Measurements from ENCODE around the gene ZSWIM6. TPM values are rescaled to one million over a fixed set of nuclear protein-coding genes. Genes with fewer than 3 reads are reported as not detected.

Gene ZSWIM6
- total RNA-seq, 1 experiment from 2014 or later = 3.4 TPM

GRCh38 chr5:61394793-61395192 is 62.7 kb downstream of the ZSWIM6 start:
- H3K27ac ChIP-seq (ENCODE audit: low read length) = no peak overlapping the region
- no peaks in the 10 kb centered on the region for H3F3A ChIP-seq (ENCODE audit: low read length, unreplicated experiment)
- no peaks in the 10 kb centered on the region for H3K36me3 ChIP-seq (ENCODE audit: low read depth, low read length)
- no peak overlapping the region for H3K4me3 ChIP-seq (ENCODE audit: low read length)
- no peaks in the 10 kb centered on the region for H3K9me3 ChIP-seq (ENCODE audit: low read length)
- H3K79me2 ChIP-seq (ENCODE audit: low read length) = peaks cover 77% of the 10 kb centered on the region
- H3K4me2 ChIP-seq (ENCODE audit: low read length) = no peak overlapping the region
- CTCF ChIA-PET = no interaction called here
- H2AFZ ChIP-seq (ENCODE audit: low read length) = no peak overlapping the region
- no TSS peak for BruUV-seq (replicated peaks)
- DNase-seq = no peak
- no peak overlapping the region for H3K9ac ChIP-seq (ENCODE audit: low read length)
- no peaks in the 10 kb centered on the region for H3K4me1 ChIP-seq (ENCODE audit: insufficient read depth, low read length)
- POLR2A ChIA-PET (ENCODE audit: unreplicated experiment) = no interaction called here
- intact Hi-C loops (cut with micrococcal nuclease) = no loop called here
- H3K27me3 ChIP-seq (ENCODE audit: low read length) = no peaks in the 10 kb centered on the region
- no peak for TF ChIP-seq EZH2 (IDR thresholded peaks at IDR 0.05; ENCODE audit: low read length, unreplicated experiment)
- no peak for TF ChIP-seq EZH2phosphoT487 (IDR thresholded peaks at IDR 0.05; ENCODE audit: borderline replicate concordance, low read length)
- no peak for TF ChIP-seq CTCF (conservative IDR thresholded peaks at IDR 0.05; ENCODE audit: low read depth, low read length)
- H3K9me2 ChIP-seq (replicated peaks; ENCODE audit: low read length) = no peaks in the 10 kb centered on the region
- H4K20me1 ChIP-seq (ENCODE audit: low read length) = no peaks in the 10 kb centered on the region
- no peak for ATAC-seq

GRCh38 chr5:61397238-61397637 is 65.2 kb downstream of the ZSWIM6 start:
- no peak overlapping the region for H2AFZ ChIP-seq (ENCODE audit: low read length)
- POLR2A ChIA-PET (ENCODE audit: unreplicated experiment) = no interaction called here
- no peak overlapping the region for H3K4me2 ChIP-seq (ENCODE audit: low read length)
- no peaks in the 10 kb centered on the region for H3K36me3 ChIP-seq (ENCODE audit: low read depth, low read length)
- H3K9me2 ChIP-seq (replicated peaks; ENCODE audit: low read length) = no peaks in the 10 kb centered on the region
- no peak for DNase-seq
- ATAC-seq = no peak
- H3K9me3 ChIP-seq (ENCODE audit: low read length) = no peaks in the 10 kb centered on the region
- 0 out of 2 replicates have a peak, but pooled peaks cover 1% of the 10 kb centered on the region for H4K20me1 ChIP-seq (ENCODE audit: low read length)
- intact Hi-C loops (cut with micrococcal nuclease) = no loop called here
- no peaks in the 10 kb centered on the region for H3K27me3 ChIP-seq (ENCODE audit: low read length)
- CTCF ChIA-PET = no interaction called here
- H3F3A ChIP-seq (ENCODE audit: low read length, unreplicated experiment) = no peaks in the 10 kb centered on the region
- H3K9ac ChIP-seq (ENCODE audit: low read length) = no peak overlapping the region
- TF ChIP-seq EZH2phosphoT487 (IDR thresholded peaks at IDR 0.05; ENCODE audit: borderline replicate concordance, low read length) = no peak
- TF ChIP-seq CTCF (conservative IDR thresholded peaks at IDR 0.05; ENCODE audit: low read depth, low read length) = no peak
- no peak for TF ChIP-seq EZH2 (IDR thresholded peaks at IDR 0.05; ENCODE audit: low read length, unreplicated experiment)
- H3K4me3 ChIP-seq (ENCODE audit: low read length) = no peak overlapping the region
- H3K27ac ChIP-seq (ENCODE audit: low read length) = no peak overlapping the region
- peaks cover 78% of the 10 kb centered on the region for H3K79me2 ChIP-seq (ENCODE audit: low read length)
- no TSS peak for BruUV-seq (replicated peaks)
- no peaks in the 10 kb centered on the region for H3K4me1 ChIP-seq (ENCODE audit: insufficient read depth, low read length)

DNA sequence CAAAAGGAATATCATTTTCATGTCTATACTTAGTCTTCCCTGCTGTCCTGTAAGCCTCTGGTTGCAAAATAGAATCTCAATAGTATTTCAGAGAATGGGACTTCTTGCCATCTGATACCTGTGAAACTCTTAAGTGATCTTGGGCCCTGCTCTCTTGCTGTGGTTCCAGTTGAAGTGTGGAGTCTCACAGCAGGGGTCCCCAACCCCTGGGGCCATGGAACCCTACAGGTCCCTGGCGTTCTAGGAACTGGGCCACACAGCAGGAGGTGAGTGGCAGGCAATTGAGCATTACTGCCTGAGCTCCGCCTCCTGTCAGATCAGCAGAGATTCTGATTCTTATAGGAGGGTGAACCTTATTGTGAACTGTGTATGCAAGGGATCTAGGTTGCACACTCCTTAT is 65.9 kb downstream of the ZSWIM6 start:
- Histone ChIP-seq H3K4me1 (ENCODE audit: insufficient read depth, low read length) (no peaks in the 10 kb centered on the region), H3K9ac (ENCODE audit: low read length) (no peak overlapping the region), H3F3A (ENCODE audit: low read length, unreplicated experiment) (no peaks in the 10 kb centered on the region), H3K9me2 (replicated peaks; ENCODE audit: low read length) (no peaks in the 10 kb centered on the region), H2AFZ (ENCODE audit: low read length) (no peak overlapping the region), H3K36me3 (ENCODE audit: low read depth, low read length) (no peaks in the 10 kb centered on the region), H3K4me2 (ENCODE audit: low read length) (no peak overlapping the region), H3K4me3 (ENCODE audit: low read length) (no peak overlapping the region), H4K20me1 (ENCODE audit: low read length) (0 out of 2 replicates have a peak, but pooled peaks cover 5% of the 10 kb centered on the region), H3K27ac (ENCODE audit: low read length) (no peak overlapping the region), H3K27me3 (ENCODE audit: low read length) (no peaks in the 10 kb centered on the region), H3K9me3 (ENCODE audit: low read length) (no peaks in the 10 kb centered on the region), H3K79me2 (ENCODE audit: low read length) (peaks cover 85% of the 10 kb centered on the region)
- DNase-seq = no peak
- ChIA-PET POLR2A (ENCODE audit: unreplicated experiment) (no interaction called here), CTCF (no interaction called here)
- TF ChIP-seq EZH2 (IDR thresholded peaks at IDR 0.05; ENCODE audit: low read length, unreplicated experiment) = no peak
- TF ChIP-seq EZH2phosphoT487 (IDR thresholded peaks at IDR 0.05; ENCODE audit: borderline replicate concordance, low read length) = no peak
- TF ChIP-seq CTCF (conservative IDR thresholded peaks at IDR 0.05; ENCODE audit: low read depth, low read length) = no peak
- intact Hi-C loops (cut with micrococcal nuclease) = no loop called here
- ATAC-seq = no peak
- no TSS peak for BruUV-seq (replicated peaks)

All from PC-3 (cell line).